ENCODE results near the gene DHX8.
A peak's percentile ranks its signal among the peaks of the same experiment; 100 is the strongest.
"Not testable (repeated sequence)": the region's sequence is repeated elsewhere in the genome, so short reads cannot be mapped to it uniquely, and the experiment has no call there.

The DHX8 gene

DNA sequence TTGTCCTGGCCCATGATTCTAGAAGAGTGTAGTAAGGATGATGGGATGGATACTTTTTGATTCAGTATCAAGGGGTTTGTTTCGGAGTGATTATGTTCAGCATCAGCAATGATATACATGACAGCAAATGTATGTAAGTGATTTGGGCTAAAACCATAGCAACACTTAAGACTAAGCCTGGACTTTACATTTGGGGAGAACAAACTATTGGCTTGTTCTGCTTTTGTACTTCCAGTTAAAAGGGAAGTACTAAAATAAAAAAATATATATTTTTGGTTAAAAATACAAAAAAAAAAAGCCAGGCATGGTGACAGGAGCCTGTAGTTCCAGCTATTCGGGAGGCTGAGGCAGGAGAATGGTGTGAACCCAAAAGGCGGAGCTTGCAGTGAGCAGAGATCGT lies 20.5 kb upstream of the DHX8 start:
- no peak for DNase-seq

DNA sequence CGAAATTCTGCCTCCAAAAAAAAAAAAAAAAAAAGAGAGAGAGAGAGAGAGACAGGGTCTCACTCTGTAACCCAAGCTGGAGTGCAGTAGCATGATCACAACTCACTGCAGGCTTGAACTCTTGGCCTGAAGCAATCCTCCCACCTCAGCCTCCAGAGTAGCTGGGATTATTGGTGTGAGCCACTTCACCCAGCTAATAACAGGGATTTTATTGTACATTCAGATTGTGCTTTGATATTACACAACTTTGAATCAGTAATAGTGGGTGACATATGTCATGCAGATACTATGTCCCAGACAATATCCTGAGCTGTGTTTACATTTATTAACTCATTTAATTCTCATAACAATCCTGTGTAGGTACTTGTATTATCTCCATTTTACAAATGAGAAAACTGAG lies 19.7 kb upstream of the DHX8 start:
- DNase-seq: no peak

- no peak for DNase-seq
Measured at GRCh38 chr17:43465049-43465448, 18.7 kb upstream of the DHX8 start.

DNA sequence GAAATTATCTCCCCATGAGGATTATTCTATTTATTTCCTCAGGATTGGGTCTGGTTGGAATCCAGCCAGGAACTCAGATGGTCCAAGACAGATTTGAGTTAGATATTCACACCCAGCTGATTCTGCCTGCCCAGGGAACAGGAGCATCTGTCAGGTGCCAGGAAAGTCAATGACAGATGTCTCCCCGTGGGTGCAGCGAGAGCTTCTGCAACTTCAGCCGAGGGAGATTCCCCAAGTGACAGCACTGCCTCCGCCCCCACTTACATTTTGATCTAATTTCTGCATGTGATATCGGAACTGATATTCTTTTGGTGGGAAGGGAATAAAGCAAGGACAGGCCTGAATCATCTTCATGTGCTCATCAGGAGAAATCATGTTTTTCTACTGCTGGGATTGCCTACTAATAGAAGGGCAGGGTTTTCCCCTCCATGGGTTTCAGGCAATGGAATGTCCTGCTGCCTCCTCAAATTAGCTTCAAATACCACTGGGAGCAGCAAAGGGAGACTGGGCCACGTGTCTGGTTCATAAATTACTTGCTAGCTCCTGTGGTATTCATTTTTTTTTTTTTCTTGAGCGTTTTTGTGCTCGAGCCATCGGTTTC lies 15.7 kb upstream of the DHX8 start:
- no peak for DNase-seq

- DNase-seq: peak; percentile 22
Measured at GRCh38 chr17:43468691-43469139, 15.1 kb upstream of the DHX8 start.

- DNase-seq: no peak
Measured at GRCh38 chr17:43469145-43469544, 14.6 kb upstream of the DHX8 start.

DNA sequence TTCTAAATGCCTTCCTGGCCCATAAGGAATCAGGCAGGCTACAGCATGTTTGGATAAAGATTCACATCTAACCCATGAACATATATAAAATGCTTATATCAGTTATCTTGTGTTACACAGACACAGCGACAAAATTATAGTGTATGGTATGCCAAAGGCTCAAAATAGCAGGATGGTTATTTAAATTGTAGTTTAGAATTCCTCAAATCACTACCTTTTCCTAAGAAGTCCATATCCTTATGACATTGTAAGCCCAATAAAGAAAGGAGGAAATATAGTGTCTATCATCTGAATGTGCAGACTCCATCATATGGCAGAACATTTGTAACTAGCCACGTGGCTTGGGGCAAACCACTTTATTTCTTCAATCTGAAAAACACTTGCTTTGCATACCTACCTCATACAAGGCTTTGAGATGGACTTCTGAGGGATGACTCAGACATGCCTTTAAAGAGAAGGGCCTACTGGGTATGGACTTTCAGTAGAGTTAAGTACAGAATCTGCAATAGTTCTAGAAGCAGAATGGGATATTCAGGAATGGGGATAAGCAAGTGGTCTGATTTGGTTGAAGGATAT lies 12.1 kb upstream of the DHX8 start:
- no peak for DNase-seq

DNA sequence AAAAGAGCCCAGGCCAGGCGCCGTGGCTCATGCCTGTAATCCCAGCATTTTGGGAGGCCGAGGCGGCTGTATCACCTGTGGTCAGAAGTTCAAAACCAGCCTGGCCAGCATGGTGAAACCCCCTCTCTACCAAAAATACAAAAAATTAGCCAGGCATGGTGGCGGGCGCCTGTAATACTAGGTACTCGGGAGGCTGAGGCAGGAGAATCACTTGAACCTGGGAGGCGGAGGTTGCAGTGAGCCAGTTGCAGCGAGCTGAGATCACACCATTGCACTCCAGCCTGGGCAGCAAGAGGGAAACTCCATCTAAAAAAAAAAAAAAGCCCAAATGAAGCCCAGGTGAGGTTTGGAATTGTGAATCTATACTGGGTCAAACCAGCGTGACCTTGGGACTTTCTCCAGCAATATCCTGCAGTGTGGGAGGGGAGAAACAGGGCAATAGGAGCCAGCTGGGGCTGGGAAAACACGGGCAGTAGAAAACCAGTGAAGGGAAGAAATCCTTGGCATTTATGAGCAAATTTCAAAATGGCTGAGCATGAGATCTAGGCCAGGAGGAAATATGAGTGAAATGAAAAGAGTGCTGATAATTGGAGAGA lies 8.2 kb upstream of the DHX8 start:
- DNase-seq: no peak

DNA sequence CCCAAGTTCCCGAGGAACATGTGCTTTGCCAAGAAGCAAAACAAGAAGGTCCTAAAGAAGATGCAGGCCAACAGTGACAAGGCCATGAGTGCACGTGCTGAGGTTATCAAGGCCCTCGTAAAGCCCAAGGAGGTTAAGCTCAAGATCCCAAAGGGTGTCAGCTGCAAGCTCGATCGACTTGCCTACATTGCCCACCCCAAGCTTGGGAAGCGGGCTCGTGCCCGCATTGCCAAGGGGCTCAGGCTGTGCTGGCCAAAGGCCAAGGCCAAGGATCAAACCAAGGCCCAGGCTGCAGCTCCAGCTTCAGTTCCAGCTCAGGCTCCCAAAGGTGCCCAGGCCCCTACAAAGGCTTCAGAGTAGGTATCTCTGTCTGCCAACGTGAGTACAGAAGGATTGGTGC lies 7.5 kb upstream of the DHX8 start:
- DNase-seq: not testable (repeated sequence)

DNA sequence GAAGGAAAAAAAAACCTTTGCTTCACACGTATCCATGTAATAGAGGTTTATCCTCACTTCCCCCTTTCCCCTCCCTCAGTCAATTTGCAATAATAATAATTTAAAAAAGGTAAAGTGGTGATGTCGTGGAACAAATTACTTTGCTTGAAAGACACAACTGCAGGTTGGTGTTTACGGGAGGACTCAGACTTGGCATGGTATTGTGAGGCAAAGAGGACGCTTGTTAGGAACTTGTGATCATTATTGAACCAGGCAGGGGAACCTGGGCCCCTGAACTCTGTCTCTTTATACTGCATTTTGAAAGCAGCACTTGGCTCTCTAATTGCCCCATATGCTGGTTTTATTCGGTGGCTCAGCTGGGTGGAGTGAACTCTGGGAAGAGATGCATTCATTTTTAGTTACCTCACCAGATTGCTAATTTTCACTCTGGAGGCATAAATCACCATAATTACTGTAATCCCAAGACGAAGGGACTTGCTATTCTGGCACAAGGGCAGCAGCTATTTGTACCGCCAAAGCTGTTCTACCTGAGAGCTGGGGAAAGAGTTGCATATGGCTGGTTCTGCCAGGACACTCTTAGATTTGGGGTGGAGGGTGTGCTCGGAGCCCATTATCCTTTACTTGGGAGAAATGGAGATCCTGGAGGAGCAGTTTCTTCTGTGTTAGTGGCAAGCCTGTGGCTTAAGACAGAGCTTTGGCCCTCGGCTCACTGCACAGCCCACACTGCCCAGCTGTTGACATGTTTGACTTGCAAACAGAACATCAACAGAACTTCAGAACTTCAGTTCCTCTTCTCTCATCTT lies 5.7 kb upstream of the DHX8 start:
- no peak for DNase-seq

- no peak for DNase-seq
Measured at GRCh38 chr17:43479948-43480347, 3.8 kb upstream of the DHX8 start.

DNA sequence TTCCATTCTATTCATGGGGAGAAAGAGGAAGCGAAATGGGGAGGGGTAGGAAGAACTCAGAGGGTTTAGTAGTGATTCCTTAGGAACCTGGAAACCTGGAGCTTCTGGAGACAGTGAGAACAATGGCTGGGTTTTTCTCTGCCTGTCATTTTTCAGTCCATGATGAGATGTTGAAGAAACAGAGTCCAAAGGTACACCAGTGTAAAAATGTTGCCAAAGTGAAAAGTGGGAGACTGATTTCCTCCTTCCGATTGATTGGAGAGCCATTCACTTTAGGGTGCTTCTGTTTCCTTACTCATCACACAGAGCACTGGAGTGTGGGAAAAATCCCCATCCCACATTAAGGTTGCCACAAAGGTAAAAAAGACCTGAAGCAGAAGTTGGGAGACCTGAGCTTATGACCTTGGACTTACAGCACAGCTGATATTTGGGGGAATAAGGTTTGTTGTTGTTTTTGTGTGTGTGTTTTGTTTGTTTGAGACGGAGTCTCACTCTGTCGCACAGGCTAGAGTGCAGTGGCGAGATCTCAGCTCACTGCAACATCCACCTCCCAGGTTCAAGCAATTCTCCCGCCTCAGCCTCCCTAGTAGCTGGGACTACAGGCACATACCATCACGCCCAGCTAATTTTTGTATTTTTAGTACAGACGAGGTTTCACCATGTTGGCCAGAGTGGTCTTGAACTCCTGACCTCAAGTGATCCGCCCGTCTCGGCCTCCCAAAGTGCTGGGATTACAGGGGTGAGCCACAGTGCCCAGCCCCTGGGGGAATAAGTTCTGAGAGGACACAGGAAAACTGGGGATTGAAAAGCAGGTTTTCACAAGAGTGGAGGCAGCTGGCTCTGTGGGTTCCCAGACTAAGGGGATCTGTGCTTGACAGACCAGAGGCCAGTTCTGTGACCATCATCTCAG lies 1.4 kb upstream of the DHX8 start:
- no peak for DNase-seq

DNA sequence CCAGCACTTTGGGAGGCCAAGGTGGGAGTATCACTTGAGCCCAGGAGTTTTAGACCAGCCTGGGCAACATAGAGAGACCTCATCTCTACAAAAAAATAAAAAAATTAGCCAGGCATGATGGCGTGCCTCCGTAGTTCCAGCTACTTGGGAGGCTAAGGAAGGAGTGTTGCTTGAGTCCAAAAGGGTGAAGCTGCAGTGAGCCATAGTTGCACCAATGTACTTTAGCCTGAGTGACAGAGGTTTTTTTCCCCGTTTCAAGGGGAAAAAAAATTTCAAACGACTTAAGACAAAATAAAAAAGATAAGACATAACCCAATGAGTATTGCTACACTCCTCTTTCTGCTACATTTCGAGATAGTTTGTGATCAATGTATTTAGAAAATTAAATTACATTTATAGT lies 6.8 kb downstream of the DHX8 start:
- DNase-seq: no peak

GRCh38 chr17:43509440-43509839 lies 25.7 kb downstream of the DHX8 start:
- not testable (repeated sequence) for DNase-seq

- not testable (repeated sequence) for DNase-seq
Measured at GRCh38 chr17:43511199-43511598, 27.4 kb downstream of the DHX8 start.

GRCh38 chr17:43515656-43516055 lies 31.9 kb downstream of the DHX8 start:
- no peak for DNase-seq

- DNase-seq: no peak
Measured at GRCh38 chr17:43517161-43517560, 33.4 kb downstream of the DHX8 start.

- no peak for DNase-seq
Measured at GRCh38 chr17:43517615-43518386, 34.0 kb downstream of the DHX8 start.

- DNase-seq: no peak
Measured at GRCh38 chr17:43521389-43521788, 37.6 kb downstream of the DHX8 start.

DNA sequence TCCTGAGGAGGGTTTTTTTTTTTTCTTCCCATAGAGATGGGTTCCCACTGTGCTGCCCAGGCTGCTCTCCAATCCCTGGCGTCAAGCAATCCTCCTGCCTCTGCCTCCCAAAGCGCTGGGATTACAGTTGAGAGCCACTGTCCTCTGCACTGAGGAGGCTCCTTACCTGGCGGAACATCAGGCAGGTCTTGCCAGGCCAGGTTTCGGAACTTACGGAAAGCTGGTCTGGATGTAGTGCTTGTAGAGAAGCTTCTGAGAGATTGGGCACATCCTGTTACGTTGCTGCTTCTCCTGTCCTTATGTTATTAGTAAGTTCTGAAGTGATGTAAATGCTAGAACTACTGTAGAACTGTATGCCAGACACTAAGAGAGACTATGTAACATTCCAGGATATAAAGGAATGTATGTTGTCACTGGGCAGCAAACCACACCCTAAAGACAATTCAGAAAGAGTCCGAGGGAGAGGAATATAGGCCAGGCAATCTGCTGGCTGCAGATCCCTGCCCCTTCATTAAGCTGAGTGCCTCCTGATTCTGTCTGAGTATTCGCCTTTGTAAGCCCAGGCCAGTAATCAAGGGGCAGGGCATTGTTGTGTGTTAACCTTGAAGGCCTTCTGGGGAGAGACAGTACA lies 41.3 kb downstream of the DHX8 start:
- no peak for DNase-seq

DNA sequence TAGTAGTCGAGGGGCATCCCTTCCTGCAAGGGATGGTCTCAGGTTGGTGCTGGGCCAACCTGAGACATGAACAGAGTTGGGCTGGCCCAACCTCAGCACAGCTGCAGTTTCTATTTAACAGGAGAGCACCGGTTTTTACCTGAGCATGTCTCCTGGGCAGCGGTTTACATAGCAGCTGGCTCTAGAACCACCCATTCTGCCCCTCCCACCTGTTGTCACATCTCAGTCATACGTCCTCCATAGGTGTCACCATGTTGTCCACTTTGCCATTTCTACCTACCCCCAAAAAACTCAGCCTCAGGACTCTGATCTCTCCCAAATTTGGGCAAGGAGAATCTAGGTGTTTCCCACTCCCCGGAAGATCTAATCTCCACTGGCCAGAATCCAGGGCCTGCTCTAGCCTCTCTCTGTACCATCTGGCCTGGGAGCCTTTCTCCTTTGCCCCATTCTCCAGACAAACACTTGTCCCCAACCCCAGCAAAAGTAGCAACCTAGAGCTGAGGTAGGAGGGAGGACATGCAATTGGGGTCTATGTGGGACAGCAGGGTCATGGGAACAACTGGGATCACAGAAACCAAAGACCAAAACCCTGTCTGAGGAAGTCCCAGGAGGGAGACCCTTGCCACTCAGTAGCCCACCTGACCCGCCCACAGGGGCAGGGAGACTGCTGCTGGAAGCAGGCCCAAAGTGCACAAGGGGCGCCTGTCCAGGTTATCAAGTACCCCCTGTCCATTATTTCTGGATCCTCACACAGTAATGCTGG lies 43.3 kb downstream of the DHX8 start:
- no peak for DNase-seq

Measured in OCI-M1 (cell line).